HG02678 (cell line): Measurements from ENCODE around the gene COL4A2.
"Not testable (repeated sequence)": the region's sequence is repeated elsewhere in the genome, so short reads cannot be mapped to it uniquely, and the experiment has no call there.

Experiments
- ATAC-seq: cut with Tn5 transposase; IDR thresholded peaks from one replicate; pipeline ENCODE4 v1.9.1; 2021; ENCODE audit warnings: mild to moderate bottlenecking, moderate library complexity; ENCODE audit not compliant: unreplicated experiment

The COL4A2 gene

DNA sequence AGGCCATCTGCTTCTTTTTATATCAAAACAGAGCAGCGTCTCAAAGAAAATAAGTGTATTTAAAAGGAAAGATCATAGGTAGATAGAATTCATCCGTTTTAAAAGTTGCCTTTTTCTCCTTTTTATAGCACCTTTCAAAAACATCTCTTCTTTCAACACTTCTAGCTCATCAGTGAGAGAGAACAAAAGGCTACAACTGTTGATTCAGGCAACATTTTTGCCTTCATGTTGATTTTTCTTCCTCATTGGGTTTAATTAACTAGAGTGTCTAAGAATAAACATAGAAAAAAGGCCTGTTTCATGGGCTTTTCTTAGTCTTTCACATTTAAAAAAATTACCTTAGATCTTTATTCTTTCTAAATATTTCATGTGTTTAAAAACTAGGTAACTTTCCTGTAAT, 13.6 kb downstream of the COL4A2 start:
- ATAC-seq: no peak

DNA sequence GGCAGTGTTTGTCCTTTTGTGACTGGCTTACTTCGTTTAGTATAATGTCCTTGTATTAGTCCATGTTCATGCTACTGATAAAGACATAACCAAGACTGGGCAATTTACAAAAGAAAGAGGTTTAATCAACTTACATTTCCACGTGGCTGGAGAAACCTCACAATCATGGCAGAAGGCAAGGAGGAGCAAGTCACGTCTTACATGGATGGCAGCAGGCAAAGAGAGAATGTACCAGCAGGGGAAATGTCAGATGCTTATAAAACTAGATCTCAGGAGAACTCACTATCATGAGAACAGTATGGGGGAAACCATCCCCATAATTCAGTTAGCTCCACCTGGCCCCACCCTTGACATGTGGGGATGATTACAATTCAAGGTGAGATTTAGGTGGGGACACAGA, 14.5 kb downstream of the COL4A2 start:
- ATAC-seq: not testable (repeated sequence)

DNA sequence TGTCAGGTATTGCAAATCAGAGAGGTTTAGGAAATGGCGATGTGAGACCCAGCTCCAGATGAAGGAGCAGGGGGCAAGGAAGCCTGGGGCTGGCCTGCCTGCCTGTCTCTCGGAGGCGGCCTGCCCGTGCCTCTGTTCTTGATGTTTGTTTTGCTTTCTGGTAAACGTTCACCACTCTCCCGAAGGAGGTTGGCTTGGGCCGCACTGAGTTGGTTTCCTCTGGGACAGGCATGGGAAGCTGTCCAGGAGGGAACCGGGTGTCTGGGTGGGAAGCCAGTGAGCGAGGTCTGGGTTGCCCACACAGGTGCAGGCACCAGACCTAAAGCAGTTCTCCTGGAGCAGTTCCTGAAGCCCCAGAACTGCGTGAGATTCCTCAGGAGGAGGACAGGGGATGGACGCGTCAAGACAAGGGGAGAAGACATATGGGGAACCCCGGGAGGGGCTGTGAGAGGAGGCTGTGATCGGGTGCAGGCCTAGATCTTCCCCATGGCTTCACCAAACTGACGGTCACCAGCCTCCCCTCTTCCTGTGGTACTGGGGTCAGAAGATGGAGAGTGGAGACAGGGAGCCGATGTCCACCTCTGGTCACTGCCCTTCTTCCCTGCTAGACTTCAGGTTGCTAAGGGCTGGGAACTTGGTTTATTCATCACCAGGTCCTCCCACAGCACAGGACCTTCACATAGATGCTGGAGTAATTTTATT, 15.2 kb downstream of the COL4A2 start:
- ATAC-seq: no peak

DNA sequence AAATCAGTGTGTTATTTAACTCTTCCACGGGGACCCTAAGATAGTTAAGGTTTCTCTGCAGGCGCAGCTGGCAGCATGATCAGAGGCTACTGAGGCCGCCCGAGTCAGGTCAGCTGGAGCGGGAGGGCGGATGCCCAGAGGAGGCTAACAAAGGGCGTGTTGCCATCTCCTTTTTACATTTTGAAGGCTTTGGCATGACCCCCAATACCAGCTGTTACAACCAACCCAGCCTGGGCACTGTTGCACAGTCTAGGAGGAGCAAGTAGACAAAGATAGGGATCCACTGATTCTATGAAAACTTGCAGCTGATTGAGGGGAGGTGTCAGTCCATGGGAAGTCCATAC, 15.7 kb downstream of the COL4A2 start:
- no peak for ATAC-seq

DNA sequence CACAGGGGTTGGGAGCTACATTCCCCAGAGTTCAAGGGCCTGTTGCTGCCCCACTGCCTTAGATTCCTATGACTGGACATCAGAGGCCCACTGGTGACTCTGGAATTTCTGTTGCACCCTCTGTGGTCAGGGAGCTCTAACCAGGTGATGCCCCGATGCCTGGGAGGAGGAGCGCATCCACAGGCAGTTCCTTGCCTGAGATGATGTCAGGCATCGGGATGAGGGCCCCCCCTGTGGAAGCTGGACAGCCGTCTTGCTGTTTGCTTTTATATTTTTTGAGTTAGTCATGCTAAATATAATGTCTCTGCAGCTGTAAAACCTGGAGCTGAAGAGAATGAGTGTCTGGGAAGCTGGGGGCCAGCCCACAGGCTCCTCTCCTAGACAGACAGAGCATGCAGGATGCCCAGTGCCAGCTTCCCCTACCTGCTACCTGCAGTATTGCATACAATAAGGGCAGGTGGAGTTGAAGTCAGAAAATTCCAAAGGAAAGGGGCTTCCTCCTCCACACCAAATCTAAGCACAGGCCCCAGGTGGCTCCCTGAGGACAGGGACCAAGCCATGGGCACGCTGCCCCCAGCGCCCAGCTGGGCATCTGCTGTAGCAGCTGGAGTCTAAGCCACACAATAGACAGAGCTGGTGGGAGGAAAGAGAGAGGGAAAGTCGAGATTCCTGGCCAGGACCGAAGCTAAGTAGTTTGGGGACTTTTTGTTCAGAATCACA, 16.2 kb downstream of the COL4A2 start:
- ATAC-seq: no peak

GRCh38 chr13:110324026-110324749, 17.1 kb downstream of the COL4A2 start:
- no peak for ATAC-seq

GRCh38 chr13:110326263-110326904, 19.3 kb downstream of the COL4A2 start:
- no peak for ATAC-seq

DNA sequence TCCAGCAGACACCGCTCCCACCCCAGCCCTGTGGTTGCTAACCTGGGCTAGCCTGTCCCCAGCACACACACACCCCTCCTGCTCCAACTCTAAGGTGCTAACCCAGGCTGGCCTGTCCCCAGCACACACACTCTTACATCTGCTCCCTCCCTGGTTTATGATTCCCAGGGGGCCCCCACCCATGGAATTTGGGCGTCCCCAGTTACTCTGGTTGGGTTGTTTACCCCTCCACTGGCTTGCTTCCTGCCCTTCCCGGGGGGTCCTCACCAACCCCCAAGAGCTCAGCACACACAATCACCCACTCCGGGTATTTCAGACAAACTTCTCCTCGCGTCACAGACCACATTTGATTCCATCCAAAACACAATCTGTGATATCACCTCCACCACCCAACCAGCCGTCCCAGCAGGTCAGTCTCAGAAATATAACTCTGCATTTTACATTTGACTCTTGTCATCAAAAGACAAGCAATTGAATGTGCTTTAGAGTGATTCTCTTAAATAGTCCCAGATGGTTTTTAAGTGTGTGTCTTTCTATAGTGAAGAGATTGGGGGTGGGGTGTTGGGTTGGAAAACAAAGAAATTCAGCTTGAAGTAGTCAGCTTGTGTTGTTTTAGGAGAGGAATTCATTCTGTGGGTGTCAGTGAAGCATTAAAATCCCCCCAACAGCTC, 20.1 kb downstream of the COL4A2 start:
- ATAC-seq: no peak

DNA sequence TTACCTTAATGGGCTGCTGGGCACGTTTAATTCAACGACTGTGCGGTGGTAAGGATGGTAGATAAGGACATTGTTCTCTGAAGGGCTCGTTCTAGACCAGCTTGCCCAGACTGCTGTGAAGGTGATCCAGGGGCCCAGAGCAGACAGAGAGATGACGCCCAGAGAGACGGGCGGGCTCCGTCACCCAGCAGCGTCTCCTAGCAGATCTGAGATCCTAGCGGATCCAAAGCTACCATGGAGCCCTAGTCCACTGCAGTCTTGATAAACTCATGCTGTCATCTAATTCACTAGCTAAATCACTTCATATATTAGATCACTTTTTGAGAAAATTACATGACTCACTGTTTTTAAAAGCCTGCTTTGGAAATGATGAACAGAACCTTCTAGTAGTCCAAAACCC, 21.5 kb downstream of the COL4A2 start:
- no peak for ATAC-seq

DNA sequence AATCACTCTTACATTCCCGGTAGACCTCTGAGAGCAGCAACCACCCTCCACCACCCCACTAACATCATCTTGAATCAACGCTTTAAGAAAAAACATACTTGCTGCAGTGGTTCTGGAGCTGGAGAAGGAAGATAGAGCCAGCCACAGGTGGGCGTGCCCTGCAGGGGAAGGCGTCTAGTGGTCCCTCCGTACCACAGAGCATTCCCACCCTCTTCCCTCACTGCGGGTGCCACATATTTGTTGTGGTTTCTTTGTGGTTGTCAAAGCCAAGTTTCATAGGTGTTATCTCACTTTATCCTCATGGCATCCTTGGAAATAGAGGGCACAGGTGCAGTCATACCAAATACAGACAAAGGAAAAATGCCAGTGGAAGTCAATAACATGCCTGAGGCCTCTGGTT, 22.2 kb downstream of the COL4A2 start:
- no peak for ATAC-seq

DNA sequence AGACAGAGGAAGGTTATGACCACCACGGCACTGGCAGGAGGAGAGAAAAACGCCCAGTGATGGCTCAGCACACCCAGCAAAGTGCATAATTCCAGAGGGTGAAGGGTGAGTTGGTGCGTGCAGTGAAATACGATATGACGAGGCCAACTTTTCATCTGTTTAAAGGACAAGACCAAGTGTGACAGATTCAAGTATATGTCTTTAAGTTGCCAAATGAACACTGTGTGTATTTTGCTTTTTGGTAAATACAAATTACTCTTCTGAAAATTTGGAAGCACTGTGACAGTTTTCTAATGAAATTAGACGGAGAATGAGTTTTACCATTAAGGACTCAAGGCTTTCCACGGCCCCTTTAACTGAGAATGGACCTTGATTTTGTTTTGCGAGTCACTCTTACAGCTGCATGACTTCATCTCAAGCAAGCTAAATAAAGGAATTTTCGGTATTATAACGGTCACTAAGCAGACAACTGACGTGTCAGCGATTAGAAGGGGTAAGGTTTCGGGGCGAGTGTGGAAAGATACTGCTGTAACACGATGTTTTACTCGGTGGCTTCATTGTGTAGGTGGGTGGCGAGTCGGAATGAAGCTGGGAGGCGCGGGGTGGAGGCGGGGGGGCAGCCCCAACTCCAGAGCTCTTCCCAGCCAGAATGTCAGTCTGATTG, 22.8 kb downstream of the COL4A2 start:
- no peak for ATAC-seq

DNA sequence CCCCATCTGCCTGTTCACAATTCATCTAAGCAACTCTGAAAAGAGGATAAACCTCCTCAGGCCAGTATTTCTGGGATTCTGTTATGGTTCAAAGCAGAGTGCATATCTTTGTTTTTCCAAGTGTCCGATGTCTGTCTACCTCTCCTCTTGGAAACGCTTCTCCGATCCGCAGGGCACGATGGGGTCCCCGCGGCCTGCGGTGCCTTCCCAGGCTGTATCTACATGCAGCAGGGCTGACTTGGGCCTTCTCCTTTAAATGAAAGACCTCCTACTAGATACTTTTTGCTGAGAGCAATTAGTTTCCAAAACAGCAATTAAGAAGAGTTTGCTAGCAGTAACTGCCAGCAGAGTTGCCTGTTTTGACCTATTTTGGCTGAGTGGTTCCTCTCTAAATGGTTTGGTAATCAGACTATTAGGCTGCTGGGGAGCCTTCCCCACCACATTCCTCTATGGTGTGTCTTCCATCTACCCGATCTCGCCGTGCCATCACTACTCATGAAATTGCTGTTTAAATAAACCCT, 23.5 kb downstream of the COL4A2 start:
- no peak for ATAC-seq

DNA sequence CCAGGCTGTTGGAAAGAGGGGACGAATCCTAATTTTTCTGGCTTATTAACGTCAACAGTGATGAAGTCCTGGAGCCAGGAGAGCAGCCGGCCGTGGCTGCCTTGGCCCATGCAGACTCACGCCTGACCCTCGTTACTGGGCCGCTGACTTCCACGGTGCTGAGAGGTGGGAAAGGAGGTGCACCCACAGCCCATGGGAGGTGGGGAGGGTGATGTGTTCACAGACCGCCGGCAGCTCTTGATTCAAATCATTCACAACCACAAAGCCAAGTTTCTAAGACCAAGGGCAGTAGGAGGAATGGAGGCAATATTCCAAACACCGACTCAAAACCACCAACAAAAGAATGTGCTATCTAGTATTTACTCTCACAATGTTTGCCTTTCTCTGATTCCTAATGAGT, 24.3 kb downstream of the COL4A2 start:
- ATAC-seq: no peak

- no peak for ATAC-seq
Observed at GRCh38 chr13:110332750-110333149, 25.7 kb downstream of the COL4A2 start.

- no peak for ATAC-seq
Observed at GRCh38 chr13:110333837-110334236, 26.8 kb downstream of the COL4A2 start.

GRCh38 chr13:110334256-110334655, 27.2 kb downstream of the COL4A2 start:
- ATAC-seq: no peak

DNA sequence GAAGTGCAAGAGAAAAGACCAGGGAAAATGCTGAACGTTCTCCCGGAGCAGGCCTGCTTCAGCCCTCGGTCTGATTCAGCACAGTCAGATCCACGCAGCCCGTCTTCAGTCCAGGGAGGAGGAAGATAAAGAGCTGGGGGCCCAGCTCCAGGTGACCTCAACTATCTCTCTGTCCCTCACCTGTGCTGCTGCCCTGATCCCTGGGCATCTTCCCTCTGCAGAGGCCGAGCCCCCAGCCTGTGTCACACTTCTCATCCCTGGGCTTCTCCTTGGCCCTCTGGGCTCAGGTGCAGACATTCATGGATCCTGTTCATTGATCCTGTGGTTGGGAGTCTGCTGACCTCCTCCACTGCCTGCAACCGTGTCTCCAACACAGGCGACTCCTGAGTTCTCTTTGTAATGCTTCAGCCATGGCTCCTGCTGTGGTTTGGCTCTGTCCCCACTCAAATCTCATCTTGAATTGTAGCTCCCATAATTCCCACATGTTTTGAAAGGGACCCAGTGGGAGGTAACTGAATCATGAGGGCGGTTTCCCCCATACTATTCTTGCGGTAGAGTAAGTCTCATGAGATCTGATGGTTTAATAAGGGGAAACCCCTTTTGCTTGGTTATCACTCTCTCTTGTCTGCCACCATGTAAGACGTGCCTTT, 27.9 kb downstream of the COL4A2 start:
- no peak for ATAC-seq

DNA sequence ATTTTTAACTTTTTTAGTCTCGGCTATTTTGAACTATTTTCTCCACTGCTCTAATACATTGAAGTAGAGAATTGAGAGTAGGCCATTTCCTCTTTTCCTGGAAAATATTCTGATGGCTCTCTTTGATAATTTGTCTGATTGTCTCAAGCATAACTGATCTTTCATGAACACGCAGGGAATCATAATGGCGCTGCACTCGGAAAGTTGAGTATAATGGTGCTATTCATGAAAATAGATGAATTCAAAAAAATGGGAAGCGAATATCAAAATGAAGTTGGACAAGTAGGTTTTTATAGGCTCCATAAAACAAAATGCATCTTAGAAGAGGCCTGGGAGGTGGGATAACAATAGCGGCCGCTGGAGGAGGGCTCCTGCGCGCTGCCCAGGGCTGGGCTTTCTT, 29.0 kb downstream of the COL4A2 start:
- ATAC-seq: no peak

DNA sequence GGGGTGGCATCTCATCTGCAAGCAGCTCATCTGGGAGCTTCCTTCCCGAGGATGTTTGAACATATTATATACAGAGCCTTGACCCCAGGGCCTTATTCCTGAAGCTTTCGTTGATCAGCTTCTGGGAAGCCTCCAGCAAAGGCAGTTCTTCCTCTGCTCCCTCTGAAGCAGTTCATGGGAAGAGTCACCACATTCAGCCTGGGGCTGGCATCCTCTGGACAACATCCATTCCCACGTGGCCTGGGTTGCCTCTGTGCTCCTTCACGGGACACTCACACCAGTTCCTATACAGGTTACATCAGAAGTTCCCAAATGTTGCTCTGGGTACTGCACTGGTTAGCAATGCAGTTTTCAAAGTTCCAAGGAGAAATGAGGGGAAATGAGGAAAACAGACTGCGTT, 29.6 kb downstream of the COL4A2 start:
- ATAC-seq: no peak

- ATAC-seq: no peak
Observed at GRCh38 chr13:110337247-110337646, 30.2 kb downstream of the COL4A2 start.
